Esophagus squamous epithelium (tissue), 4 donors: ENCODE data around the gene DAZAP1.

Source experiments
- POLR2A ChIP-seq, 4 donors: fragments of 450-650 bp; IDR thresholded peaks; one replicate each; pipeline ENCODE4 v1.6.1; 2017; ENCODE audit warnings: antibody characterized with exemption in 4 of 4, mild to moderate bottlenecking in 4 of 4, moderate library complexity in 3 of 4
- TF ChIP-seq, protein P1 (sequence below), 6 experiments: fragments of 450-650 bp in 4 of 6; fragments of 200-600 bp in 2 of 6; sonication (generic) in 2 of 6; IDR thresholded peaks; one replicate each; pipeline ENCODE4 v1.5.1; 2016 to 2019; ENCODE audit warnings: antibody characterized with exemption in 6 of 6, mild to moderate bottlenecking in 4 of 6, moderate library complexity in 4 of 6

DNA sequence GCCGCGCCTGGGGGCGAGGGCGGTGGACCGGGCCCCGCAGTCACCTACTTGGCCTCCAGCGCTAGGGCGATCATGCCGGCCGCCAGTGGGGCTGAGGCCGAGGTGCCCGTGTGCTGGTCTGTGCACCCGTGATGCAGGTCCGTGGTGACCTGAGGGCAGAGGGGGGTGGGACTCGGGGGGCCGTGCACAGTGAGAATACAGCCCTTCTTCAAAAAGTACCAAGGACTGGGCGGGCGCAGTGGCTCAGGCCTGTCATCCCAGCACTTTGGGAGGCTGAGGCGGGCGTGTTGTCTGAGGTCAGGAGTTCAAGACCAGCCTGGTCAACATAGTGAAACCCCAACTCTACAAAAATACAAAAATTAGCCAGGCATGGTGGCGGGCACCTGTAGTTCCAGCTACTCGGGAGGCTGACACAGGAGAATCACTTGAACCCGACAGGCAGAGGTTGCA, 76.6 kb downstream of the DAZAP1 start:
- TF ChIP-seq, protein P1, sequence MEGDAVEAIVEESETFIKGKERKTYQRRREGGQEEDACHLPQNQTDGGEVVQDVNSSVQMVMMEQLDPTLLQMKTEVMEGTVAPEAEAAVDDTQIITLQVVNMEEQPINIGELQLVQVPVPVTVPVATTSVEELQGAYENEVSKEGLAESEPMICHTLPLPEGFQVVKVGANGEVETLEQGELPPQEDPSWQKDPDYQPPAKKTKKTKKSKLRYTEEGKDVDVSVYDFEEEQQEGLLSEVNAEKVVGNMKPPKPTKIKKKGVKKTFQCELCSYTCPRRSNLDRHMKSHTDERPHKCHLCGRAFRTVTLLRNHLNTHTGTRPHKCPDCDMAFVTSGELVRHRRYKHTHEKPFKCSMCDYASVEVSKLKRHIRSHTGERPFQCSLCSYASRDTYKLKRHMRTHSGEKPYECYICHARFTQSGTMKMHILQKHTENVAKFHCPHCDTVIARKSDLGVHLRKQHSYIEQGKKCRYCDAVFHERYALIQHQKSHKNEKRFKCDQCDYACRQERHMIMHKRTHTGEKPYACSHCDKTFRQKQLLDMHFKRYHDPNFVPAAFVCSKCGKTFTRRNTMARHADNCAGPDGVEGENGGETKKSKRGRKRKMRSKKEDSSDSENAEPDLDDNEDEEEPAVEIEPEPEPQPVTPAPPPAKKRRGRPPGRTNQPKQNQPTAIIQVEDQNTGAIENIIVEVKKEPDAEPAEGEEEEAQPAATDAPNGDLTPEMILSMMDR (IDR thresholded peaks at IDR 0.05), result no peak
- TF ChIP-seq POLR2A (IDR thresholded peaks at IDR 0.05), result no peak
